Activated T-cell treated with anti-CD3 and anti-CD28 coated beads for 1 hour (primary cell): ENCODE results near the gene IRF2BP1.
"Not testable (repeated sequence)": the region's sequence is repeated elsewhere in the genome, so short reads cannot be mapped to it uniquely, and the experiment has no call there.

ENCODE experiments used
- DNase-seq: peaks from one replicate; pipeline ENCODE4 v3.0.0-alpha.2; 2020; ENCODE audit warnings: low read depth

Gene IRF2BP1

DNA sequence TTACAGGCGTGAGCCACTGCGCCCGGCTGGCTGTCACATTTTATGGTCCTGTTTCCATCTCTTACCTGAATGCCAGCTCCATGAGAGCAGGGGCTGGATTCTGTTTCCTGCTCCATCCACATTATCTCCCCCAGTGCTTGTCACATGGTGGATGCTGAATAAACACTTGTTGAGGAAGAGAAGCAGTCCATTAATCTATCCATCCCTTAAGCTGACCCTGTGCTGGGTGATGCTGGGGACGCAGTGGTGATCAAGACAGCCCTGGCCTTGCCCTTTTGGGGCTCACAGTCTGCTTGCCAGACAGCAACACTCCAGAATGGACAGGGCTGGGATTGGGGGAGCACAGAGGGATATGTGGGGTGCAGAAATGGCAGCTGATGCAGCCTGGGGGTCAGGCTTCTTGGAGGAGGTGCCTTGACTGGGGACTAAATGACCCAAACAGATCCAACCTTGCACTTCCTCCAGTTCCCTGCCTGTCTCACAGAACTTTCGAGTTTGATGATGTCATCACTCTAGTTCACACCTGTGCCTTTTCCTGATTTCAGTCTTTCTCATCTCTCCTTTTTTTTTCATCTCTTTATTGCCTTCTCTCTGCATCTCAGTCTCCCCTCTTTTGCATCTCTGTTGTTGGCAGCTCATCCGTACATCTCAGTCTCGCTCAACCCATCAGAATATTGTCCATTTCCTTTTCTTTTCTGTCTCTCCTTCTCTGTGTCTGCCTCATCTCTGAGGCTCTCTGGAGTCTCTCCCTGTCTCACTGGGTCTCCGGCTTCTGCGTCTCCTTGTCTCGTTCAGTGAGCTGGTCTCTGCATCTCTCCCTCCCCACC lies 4.6 kb downstream of the IRF2BP1 start:
- no peak for DNase-seq

DNA sequence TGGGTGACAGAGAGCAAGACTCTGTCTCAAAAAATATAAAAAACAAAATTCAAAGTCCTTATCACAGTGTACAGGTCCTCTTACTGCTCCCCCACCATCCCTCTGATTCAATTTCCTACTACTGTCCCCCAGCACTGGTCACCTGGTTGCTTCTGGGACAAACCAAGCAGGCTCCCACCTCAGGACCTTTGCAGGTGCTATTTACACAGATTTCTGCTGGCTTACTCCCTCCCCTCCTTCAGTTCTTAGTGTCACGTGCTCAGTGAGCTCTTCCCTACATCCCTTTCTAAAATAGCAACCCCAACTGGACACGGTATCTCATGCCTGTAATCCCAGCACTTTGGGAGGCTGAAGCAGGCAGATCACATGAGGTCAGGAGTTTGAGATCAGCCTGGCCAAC lies 6.0 kb downstream of the IRF2BP1 start:
- DNase-seq: no peak

DNA sequence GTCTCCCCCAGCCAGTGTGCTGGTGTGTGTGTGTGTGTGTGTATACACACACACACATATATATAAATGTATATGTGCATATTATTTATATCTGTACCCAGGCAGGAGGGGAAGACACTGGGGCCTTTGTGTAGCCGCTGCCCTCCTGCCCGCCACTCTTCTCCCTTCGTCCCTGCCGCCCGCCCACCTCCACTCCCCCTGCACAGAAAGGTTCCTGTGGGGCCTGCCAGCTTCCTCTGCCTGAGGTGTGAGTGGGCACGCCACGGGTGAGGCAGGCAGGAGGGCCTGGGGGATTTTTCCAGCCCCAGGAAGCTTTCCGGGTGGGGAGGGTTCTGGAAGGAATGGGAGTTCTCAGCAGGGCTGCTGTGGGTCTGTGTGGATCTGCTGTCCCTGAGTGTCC lies 6.9 kb downstream of the IRF2BP1 start:
- DNase-seq: no peak

DNA sequence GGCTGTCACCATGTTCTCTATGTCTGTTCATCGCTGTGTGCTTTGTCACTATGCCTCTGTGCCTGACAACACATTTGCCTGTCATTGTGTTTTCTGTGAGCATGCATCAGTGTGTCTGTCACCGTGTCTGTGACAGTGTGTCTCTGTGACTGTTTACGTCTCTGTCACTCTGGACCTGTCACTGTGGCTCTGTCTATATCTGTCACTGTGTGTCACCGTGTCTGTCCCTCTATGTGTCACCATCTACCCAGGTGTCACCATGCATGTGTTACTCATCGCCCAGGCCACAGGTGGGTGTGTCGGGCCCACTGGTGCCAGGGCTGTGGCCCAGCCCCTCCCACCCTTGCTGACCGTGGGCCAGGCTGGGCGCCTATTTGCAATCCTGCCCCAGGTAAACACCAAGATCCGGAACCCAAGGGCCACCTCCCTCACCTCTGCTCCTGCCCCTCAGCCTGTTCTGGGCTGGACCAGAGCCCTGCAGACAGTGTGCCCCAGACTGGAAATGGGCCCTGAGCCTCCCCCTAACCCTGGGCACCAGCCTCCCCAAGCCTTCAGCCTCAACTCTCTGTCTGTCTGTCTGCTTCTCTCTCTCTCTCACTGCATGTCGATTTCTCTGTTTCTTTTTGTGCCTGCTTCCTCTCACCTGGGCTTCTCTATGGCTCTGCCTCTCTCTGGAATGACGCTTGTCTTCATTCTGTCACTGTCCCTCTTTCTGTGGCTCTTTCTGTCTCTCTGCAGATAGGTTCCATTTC lies 7.7 kb downstream of the IRF2BP1 start:
- no peak for DNase-seq

DNA sequence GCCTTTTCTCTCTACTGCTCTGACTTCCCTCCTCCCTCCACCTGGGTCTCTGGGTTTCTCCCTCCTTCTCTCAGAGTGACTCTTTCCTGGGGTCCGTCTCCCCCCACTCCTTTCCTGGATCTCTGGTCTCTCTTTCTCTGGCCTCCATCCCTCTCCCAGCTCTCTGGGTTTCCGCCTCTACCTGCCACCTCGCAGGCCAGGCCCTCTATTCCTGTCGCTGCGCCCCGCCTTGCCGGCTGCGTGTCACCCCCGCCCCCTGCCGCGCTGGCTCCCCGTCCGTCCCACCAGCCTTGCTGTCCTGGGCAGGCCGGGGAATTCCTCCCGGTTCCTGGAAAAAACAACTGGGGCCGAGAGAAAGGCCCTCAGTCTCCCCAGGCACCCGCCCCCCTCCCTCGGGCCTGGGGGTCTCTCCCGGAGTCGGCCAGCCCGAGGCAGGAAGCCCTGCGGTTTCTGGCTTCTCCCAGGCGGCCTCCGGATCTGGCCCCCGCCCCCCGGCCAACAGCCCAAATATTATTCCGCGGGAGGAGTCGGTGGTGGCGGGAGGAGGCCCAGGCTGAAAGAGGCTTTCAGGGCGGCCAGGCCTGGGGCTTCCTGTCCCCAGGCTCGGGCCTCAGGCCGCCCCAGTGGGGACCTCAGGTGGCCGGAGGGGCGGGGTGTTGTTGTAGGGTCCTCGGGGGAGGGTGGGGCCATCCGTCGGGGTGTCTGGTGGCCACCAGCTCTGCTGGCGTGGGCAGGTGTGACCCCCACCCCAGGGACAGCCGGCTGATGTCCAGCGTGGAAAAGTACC lies 9.3 kb downstream of the IRF2BP1 start:
- DNase-seq: no peak

DNA sequence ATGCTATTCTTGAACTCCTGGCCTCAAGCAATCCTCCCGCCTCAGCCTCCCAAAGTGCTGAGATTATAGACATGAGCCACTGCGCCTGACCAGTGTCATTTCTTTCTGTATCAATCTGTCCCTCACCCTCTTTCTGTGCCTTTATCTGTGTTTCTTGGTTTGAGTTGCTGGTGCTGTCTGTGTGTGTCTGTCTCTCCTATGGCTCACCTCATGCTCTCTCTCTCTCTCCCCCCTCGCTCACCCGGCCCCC lies 9.9 kb downstream of the IRF2BP1 start:
- DNase-seq: no peak

DNA sequence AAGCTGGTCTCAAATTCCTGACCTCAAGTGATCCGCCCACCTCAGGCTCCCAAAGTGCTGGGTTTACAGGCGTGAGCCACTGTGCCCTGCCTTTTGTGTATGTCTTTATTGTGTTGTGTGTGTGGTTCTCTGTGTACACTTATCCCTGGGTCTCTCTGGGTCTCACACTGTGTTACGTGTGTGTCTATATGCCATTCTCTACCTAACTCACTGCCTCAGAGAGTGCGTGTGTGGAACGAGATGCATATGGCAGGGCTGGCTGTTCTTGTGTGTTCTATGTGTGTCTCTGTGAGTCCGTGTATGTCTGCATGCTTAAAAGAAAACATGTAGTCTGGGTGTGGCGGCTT lies 11.3 kb downstream of the IRF2BP1 start:
- DNase-seq: no peak

DNA sequence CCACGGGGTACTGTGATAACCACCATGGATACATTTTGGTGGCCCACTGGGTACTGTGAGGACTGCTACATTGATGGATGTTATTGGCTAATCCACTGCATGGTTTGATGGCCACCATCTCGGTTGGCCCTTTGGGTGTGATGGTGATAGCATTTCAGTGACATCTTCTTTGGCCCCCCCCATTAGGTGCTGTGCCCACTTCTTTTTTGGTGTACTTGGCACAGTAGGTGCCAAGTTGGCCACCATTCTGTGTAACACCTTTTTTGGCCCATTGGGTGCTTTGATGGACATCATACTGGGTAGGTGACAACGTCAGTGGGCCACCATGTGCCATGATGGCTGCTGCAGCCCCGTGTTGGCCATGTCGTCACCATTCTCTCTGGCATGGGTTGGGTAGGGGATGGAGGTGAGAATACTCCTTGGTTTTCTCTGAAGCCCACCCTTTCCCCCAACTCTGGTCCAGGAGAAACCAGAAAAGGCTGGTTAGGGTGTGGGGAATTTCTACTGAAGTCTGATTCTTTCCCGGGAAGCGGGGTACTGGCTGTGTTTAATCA lies 12.6 kb downstream of the IRF2BP1 start:
- no peak for DNase-seq

DNA sequence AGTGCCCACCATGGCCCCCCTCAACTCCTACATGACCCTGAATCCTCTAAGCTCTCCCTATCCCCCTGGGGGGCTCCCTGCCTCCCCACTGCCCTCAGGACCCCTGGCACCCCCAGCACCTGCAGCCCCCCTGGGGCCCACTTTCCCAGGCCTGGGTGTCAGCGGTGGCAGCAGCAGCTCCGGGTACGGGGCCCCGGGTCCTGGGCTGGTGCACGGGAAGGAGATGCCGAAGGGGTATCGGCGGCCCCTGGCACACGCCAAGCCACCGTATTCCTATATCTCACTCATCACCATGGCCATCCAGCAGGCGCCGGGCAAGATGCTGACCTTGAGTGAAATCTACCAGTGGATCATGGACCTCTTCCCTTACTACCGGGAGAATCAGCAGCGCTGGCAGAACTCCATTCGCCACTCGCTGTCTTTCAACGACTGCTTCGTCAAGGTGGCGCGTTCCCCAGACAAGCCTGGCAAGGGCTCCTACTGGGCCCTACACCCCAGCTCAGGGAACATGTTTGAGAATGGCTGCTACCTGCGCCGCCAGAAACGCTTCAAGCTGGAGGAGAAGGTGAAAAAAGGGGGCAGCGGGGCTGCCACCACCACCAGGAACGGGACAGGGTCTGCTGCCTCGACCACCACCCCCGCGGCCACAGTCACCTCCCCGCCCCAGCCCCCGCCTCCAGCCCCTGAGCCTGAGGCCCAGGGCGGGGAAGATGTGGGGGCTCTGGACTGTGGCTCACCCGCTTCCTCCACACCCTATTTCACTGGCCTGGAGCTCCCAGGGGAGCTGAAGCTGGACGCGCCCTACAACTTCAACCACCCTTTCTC lies 13.6 kb downstream of the IRF2BP1 start:
- no peak for DNase-seq

DNA sequence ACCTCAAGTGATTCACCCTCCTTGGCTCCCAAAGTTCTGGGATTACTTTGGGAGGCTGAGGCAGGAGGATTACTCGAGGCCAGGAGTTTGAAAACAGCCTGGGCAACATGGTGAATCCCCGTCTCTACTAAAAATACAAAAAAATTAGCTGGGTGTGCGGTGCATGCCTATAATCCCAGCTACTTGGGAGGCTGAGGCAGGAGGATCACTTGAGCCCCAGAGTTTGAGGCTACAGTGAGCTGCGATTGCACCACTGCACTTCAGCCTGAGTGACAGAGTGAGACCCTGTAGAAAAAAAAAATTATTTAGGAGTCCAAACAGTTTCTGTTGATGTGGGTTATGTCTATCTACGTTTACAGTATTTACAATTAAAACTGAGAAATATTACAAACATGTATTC lies 15.1 kb downstream of the IRF2BP1 start:
- no peak for DNase-seq

DNA sequence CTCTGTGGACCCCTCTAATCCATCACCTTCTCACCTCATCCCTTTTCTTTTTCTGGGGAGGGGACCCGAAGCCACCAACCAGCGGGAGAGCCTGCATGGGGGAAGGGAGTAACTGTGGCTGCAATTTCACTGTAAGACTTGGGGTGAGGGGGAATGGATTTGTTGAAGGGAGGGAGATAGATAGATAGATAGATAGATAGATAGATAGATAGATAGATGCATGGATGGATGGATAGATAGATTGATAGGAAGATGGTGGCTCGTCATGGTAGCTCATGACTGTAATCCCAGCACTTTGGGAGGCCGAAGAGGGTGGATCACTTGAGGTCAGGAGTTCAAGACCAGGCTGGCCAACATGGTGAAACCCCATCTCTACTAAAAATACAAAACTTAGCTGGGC lies 18.7 kb downstream of the IRF2BP1 start:
- DNase-seq: not testable (repeated sequence)

DNA sequence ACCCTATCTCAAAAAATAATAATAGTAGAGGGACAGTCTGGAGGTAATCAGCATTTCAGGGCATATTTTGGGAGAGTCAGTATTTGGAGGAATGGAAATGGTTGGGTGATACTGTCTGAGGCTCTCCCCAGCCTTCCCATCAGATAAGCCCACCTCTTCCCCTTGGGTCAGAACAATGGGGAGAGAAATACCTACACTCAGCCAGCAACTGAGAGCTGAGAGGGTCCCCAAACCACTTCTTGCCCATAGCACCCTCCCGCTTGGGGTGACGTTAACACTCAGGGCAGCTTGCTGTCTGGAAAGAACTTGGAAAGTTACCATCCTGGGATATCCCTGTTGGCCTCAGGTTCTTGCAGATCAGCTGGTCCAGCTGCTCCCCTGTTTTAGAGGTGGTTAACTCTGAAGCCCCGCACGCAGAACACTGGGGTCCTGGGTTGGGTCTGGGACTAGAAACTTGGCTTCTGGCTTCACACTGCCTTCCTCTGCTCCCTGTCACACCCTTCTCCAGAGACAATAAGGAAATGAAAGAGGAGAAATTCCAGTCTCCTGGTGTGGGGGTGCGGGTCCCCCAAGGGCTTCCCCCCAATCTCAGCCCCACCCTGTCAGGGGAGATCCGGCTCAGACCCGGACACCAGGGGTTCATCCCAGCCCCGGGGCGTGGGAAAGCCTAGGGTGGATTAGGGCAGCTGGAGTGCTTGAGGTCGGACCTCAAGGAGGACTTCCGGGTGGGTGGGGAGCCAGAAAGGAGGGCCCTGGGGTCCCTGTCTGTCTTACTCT lies 19.4 kb downstream of the IRF2BP1 start:
- DNase-seq: no peak

DNA sequence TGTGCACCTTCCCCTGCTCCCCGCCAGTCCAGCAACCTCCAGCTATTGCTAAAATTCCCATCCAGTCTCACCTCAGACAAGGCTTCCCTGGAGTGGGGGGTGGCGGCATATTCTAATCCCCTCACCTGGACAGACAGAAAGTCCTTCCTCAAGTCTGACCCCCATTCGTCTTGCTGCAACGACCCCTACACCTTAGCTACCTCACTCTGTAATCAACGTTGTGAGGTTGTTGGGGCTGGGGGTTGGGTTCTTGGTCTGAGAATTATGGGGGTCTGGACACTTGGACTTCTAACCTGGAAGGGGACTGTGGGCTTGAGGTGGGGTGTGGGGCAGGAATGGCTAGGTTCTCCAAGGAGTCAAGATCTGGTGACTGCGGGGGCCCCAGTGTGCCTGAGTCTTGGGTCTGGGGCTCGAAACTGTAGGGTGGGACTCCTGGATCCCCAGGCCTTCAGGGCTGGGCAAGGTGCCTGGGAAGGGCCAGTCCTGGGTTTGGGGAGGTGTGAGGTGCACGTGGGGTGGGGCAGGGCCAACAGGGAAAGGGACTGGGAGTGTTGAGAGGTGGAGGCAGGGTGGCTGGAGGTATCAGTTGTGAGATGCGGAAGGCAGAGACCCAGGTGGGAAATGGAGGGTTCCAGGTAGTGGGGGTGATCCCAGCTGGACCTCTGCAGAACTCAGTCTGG lies 20.5 kb downstream of the IRF2BP1 start:
- DNase-seq: no peak

DNA sequence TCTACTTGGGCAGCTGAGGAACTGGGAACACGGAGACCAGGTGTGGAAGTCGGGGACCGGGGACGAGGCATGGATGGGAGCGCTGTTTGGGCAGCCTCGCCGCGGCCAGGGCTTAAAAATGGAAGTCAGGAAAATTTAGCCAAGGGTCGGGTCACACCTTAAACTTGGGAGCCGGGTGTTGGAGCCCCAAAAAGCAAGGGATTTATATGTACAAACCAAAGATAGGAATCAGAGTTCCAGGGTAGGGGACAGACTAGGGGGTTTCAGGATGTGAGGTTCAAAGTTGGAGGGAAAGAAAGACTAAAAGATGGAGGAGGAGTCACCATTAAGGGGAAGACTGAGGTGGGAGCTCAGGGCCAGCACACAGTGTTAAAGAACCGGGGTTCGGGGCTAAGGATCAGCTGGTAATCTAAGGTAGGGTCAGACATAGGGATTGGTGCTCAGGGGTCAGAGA lies 21.3 kb downstream of the IRF2BP1 start:
- no peak for DNase-seq

DNA sequence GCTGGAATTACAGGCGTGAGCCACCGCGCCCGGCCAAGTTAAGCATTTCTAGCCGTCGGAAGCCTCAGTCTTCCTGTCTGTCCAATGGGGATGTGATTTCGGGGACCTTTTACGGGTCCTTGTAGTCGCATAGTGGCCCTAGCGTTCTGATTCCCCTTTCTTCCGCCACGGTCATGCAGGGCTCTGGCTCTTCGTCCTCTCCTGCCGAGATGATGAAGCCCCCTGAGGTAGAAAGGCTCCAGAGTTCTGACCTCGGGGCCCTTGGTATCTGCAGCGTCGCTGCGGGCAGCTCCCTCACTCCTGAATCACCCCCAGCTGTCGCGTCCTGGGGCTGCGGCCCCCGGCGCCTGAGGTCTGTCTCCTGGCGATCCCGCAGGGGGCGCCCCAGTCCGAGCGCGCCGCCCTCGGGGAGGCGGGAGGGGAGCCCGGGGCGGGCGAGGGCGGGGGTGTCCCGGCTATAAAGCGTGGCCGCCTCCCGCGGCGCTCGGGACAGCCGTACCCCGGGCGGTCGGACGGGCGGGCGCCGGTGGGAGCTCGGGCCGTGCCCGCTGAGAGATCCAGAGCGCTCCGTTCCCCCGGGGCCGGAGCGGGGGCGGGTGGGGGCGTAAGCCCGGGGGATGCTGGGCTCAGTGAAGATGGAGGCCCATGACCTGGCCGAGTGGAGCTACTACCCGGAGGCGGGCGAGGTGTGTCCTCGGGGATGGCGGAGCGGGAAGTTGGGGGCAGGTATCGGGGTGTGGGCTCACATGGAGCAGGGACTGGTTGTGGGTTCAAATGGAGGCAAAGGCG lies 21.9 kb downstream of the IRF2BP1 start, which contains the start of gene FOXA3:
TSS of gene FOXA3 (plus strand) at position 487 of the 789 bp plus-strand sequence. CDS start at position 618, 131 bp downstream.
- peak; percentile 34 for DNase-seq

DNA sequence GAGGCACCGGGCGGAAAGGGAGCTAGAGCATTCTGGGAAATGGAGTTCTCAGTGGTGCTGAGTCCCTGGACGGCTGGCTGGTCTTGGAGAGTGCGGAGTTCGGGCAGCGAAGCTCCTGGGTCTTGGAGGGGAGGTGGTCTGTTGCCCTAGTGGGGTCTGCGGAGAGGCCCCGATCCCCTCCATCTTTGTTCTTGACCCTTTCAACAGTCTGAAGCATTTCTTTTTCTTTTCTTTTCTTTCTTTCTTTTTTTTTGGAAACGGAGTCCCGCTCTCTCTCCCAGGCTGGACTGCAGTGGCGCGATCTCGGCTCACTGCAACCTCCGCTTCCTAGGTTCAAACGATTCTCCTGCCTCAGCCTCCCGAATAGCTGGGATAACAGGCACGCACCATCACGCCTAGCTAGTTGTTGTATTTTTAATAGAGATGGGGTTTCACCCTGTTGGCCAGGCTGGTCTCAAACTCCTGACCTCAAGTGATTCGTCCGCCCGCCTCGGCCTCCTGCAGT lies 22.6 kb downstream of the IRF2BP1 start:
- no peak for DNase-seq

DNA sequence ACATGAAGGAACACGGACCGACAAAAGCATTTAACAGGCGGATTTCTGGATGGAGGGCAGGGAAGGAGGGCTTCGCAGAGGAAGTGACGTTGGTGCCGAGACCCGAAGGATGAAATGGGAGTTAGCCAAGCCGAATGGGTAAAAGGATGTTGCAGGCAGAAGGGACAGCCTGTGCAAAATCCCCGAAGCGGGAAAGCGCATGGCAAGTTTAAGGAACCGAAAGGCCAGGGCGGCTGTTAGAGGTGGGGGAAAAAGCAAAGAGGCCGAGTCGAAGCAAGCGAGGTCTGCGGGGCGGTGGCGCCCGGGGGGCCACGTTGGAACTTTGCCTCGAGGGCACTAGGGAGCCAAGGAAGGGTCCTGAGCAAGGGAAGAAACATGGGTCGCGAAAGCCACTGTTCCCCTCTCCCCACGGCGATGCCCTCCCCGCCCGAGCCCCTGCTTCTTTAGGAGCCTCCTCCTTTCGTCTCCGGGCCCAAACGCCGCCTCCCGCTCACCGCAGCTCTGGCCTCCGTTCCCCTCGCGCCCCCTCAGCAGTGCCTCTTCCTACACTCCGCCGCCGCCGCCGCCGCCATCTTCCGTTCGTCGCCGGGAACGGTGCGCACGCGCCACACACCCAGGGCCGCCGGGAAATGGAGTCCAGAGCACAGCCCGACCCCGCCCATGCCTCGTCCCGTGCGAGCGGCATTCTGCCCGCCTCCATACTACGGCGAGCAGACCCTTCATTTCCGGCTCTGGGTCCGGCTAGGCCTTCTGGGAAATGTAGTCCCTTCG lies 23.2 kb downstream of the IRF2BP1 start, which contains the start of gene SYMPK:
TSS of gene SYMPK (minus strand) at position 584 of the 771 bp plus-strand sequence. CDS start 8,652 bp downstream, outside the sequence.
- peak; percentile 97 for DNase-seq

DNA sequence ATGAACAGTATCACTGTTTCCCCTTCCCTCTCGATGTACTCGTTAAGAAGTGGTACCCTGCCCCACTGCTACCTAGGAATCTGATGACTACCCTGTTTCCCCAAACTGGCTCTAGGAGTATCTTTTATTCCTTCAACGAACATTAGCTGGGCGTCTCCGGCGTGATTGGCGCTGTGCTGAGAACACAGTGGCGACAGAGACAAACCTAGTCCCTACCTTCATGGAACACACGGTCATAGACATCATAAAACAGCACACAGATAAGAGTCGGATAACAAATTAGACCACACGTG lies 23.7 kb downstream of the IRF2BP1 start:
- DNase-seq: no peak
